ENCODE measurements around the gene NT5M.

The NT5M gene

DNA sequence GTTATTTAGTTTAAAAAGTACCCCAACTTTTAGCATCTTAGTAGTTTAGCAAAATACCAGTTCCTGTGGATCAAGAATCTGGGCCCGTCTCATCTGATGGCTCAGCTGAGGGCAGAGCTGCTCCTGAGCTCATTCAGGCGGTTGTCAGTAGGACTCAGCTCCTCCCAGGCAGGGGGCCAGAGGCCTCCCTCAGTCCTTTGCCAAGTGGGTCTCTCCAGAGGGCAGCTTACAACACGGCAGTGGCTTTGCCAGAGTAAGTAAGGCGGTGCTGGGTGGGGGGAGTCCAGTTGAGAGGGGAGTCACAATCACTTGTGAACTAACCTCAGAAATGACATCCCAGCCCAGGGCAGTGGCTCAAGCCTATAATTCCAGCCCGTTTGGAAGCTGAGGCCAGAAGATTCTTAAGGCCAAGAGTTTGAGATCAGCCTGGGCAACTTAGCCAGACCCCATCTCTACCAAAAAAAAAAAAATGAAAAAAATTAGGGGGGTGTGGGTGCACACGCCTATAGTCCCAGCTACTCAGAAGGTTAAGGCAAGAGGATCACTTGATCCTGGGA, 92.2 kb downstream of the NT5M start:
- TF ChIP-seq, protein P1, sequence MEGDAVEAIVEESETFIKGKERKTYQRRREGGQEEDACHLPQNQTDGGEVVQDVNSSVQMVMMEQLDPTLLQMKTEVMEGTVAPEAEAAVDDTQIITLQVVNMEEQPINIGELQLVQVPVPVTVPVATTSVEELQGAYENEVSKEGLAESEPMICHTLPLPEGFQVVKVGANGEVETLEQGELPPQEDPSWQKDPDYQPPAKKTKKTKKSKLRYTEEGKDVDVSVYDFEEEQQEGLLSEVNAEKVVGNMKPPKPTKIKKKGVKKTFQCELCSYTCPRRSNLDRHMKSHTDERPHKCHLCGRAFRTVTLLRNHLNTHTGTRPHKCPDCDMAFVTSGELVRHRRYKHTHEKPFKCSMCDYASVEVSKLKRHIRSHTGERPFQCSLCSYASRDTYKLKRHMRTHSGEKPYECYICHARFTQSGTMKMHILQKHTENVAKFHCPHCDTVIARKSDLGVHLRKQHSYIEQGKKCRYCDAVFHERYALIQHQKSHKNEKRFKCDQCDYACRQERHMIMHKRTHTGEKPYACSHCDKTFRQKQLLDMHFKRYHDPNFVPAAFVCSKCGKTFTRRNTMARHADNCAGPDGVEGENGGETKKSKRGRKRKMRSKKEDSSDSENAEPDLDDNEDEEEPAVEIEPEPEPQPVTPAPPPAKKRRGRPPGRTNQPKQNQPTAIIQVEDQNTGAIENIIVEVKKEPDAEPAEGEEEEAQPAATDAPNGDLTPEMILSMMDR (conservative IDR thresholded peaks at IDR 0.05; ENCODE audit: control insufficient read depth, insufficient read depth, low read depth, low read length), result no peak

DNA sequence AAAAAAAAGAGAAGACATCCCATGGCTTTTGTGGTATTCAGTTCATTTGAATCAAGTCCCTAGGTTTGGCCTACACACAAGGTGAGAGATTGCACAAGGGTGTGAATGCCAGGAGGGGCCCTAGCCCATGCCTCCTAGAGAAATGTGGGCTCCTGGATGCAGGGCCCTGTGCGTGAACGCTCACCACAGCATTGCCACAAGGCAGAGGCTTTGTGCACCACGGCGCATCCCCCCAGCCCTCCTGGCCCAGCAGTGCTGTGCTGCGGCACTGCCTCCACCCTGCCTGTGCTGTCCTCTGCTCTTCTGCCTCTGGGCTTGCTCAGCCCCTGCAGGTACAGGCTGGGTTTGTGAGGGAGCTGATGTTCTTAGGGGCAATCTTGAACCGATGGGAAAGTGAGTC, 92.7 kb downstream of the NT5M start:
- H3K4me3 ChIP-seq (ENCODE audit: control insufficient read depth, low read depth, low read length), result no peak overlapping the region

More for the DNA sequence above, 92.2 kb downstream of the NT5M start:
- no peak overlapping the region for H3K4me3 ChIP-seq (ENCODE audit: control insufficient read depth, low read depth, low read length)
- DNase-seq (ENCODE audit: low read depth), result no peak

More for the DNA sequence above, 92.7 kb downstream of the NT5M start:
- no peak for DNase-seq (ENCODE audit: low read depth)
- TF ChIP-seq, protein P1 (conservative IDR thresholded peaks at IDR 0.05; ENCODE audit: control insufficient read depth, insufficient read depth, low read depth, low read length), result no peak
